ENCODE results near the gene ME1. TPM values are rescaled to one million over a fixed set of nuclear protein-coding genes. Genes with fewer than 3 reads are reported as not detected.

ME1 gene
- total RNA-seq, 1 donor from 2014 or later, result 3.5 TPM

DNA sequence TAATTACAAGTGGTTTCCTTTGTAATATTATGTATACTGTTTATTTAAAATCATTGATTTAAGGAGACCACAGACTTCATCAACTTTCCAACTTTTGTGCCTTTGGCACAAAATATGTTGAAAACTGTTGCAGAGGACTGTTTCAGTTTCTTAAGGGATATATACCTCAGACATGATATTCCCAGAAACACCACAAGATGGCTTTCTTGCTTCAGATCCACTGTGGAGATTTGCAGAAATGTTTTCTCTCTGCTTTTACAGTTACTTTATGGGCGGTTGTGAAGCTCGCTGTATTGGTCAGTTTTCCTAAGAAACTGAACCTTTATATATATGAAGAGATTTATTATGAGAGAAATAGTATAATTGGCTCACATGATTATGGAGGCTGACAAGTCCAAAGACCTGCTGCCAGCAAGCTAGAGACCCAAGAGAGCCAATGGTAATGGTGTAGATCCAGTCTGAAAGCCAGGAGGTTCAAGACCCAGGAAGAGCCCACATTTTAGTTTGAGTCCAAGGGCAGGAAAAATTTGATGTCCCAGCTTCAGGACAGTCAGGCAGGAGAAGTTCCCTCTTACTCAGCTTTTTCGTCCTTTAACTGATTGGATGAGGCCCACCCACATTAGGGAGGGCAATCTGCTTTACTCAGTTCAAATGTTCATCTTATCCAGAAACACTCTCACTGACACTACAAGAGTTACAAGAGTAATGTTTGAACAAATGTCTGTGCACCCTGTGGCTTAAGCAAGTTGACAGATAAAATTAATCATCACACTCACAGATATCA lies 12.8 kb downstream of the ME1 start:
- Mint-ChIP-seq H3K4me1 (ENCODE audit: low read depth, unreplicated experiment) (no peaks in the 10 kb centered on the region), H3K4me3 (ENCODE audit: unreplicated experiment) (no peak overlapping the region), H3K27ac (ENCODE audit: unreplicated experiment) (no peak overlapping the region), H3K9me3 (ENCODE audit: unreplicated experiment) (no peaks in the 10 kb centered on the region), H3K36me3 (ENCODE audit: unreplicated experiment) (no peaks in the 10 kb centered on the region), H3K27me3 (ENCODE audit: unreplicated experiment) (no peaks in the 10 kb centered on the region)
- no peak for DNase-seq
- peak; percentile 66 for TF ChIP-seq CTCF (IDR thresholded peaks at IDR 0.05; ENCODE audit: partially characterized antibody, unreplicated experiment)

DNA sequence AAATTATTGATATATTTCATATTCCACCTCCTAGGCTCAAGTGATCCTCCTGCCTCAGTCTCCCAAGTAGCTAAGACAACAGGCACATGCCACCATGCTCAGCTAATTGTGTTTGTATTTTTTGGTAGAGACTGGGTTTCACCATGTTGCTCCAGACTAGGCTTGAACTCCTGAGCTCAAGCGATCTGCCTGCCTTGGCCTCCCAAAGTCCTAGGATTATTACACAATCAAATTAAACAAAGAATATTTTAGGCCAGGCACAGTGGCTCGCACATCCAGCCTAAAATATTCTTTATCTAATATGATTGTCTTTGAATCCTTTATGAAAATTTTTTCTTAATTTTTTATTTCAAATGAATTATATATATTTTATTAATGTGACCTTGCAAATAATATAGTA lies 17.8 kb downstream of the ME1 start:
- DNase-seq, result no peak
- no peak for TF ChIP-seq CTCF (IDR thresholded peaks at IDR 0.05; ENCODE audit: partially characterized antibody, unreplicated experiment)
- H3K27me3 Mint-ChIP-seq (ENCODE audit: unreplicated experiment), result peaks cover 5% of the 10 kb centered on the region
- H3K9me3 Mint-ChIP-seq (ENCODE audit: unreplicated experiment), result peaks cover 5% of the 10 kb centered on the region
- H3K4me1 Mint-ChIP-seq (ENCODE audit: low read depth, unreplicated experiment), result peaks cover 8% of the 10 kb centered on the region
- H3K36me3 Mint-ChIP-seq (ENCODE audit: unreplicated experiment), result no peaks in the 10 kb centered on the region
- H3K4me3 Mint-ChIP-seq (ENCODE audit: unreplicated experiment), result no peak overlapping the region
- no peak overlapping the region for H3K27ac Mint-ChIP-seq (ENCODE audit: unreplicated experiment)

- TF ChIP-seq CTCF (IDR thresholded peaks at IDR 0.05; ENCODE audit: partially characterized antibody, unreplicated experiment), result no peak
- Mint-ChIP-seq H3K4me1 (ENCODE audit: low read depth, unreplicated experiment) (peaks cover 8% of the 10 kb centered on the region), H3K9me3 (ENCODE audit: unreplicated experiment) (peaks cover 5% of the 10 kb centered on the region), H3K36me3 (ENCODE audit: unreplicated experiment) (no peaks in the 10 kb centered on the region), H3K27ac (ENCODE audit: unreplicated experiment) (no peak overlapping the region), H3K4me3 (ENCODE audit: unreplicated experiment) (no peak overlapping the region), H3K27me3 (ENCODE audit: unreplicated experiment) (peaks cover 5% of the 10 kb centered on the region)
- DNase-seq, result no peak
These were observed 19.1 kb downstream of the ME1 start for GRCh38 chr6:83411731-83412130.

- peaks cover 3% of the 10 kb centered on the region for H3K36me3 Mint-ChIP-seq (ENCODE audit: unreplicated experiment)
- H3K27ac Mint-ChIP-seq (ENCODE audit: unreplicated experiment), result no peak overlapping the region
- no peak for TF ChIP-seq CTCF (IDR thresholded peaks at IDR 0.05; ENCODE audit: partially characterized antibody, unreplicated experiment)
- no peak overlapping the region for H3K4me3 Mint-ChIP-seq (ENCODE audit: unreplicated experiment)
- H3K27me3 Mint-ChIP-seq (ENCODE audit: unreplicated experiment), result no peaks in the 10 kb centered on the region
- DNase-seq, result no peak
- no peaks in the 10 kb centered on the region for H3K9me3 Mint-ChIP-seq (ENCODE audit: unreplicated experiment)
- no peaks in the 10 kb centered on the region for H3K4me1 Mint-ChIP-seq (ENCODE audit: low read depth, unreplicated experiment)
These were observed 27.7 kb downstream of the ME1 start for GRCh38 chr6:83403191-83403590.

DNA sequence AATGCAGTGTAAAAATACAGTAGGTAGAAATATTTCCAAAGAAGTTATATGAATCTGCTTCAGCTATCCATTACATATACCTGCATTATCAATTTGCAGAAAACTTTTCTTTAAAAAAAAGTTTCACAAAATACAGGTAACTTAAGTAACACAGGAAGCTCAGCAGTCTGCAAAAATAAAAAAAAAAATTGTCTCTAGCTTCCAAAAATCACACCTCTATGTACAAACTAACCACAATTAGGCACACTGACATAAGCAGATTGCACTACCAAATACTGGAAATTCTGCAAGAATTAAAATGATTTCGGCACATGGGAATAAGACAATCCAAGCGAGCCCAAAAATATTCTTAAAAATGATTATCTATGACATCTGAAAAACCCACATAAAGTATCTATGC lies 41.2 kb downstream of the ME1 start:
- Mint-ChIP-seq H3K36me3 (ENCODE audit: unreplicated experiment) (no peaks in the 10 kb centered on the region), H3K4me1 (ENCODE audit: low read depth, unreplicated experiment) (no peaks in the 10 kb centered on the region), H3K9me3 (ENCODE audit: unreplicated experiment) (peaks cover 2% of the 10 kb centered on the region), H3K4me3 (ENCODE audit: unreplicated experiment) (no peak overlapping the region), H3K27ac (ENCODE audit: unreplicated experiment) (no peak overlapping the region), H3K27me3 (ENCODE audit: unreplicated experiment) (no peaks in the 10 kb centered on the region)
- no peak for DNase-seq
- TF ChIP-seq CTCF (IDR thresholded peaks at IDR 0.05; ENCODE audit: partially characterized antibody, unreplicated experiment), result no peak
